H1 (cell line): ENCODE measurements around the gene ZFAND3. TPM values are rescaled to one million over a fixed set of nuclear protein-coding genes. Genes with fewer than 3 reads are reported as not detected.
A peak's percentile ranks its signal among the peaks of the same experiment; 100 is the strongest.

ENCODE experiments used
- CTCF ChIA-PET: fragments of 300-600 bp; sonication (Branson Sonifier 250); formaldehyde crosslinking; loops from one replicate; lab custom pipeline; 2021; ENCODE audit not compliant: partially characterized antibody; lab: Charles Lee
- POLR2A ChIA-PET: fragments of 300-600 bp; sonication (Branson Sonifier 250); formaldehyde crosslinking; loops from one replicate; lab custom pipeline; 2021; ENCODE audit warnings: inconsistent platforms; ENCODE audit not compliant: partially characterized antibody; lab: Charles Lee
- DNase-seq, 2 experiments: peaks; one replicate each; pipeline versions ENCODE4 v3.0.0 to v3.0.0-alpha.2; 2010 to 2022; ENCODE audit warnings: low spot score in 2 of 2, low read depth in 1 of 2, mixed read lengths in 1 of 2
- FAIRE-seq: peaks from 2 replicates; lab custom pipeline; 2011; peaks lifted over from hg19 to GRCh38; lab: Jason Lieb, UNC
- H2AFZ ChIP-seq: 2 replicates; pipeline ENCODE4 v1.8.1; 2012; ENCODE audit warnings: low read length, inconsistent platforms
- H2AK5ac ChIP-seq: 2 replicates; pipeline ENCODE4 v1.6.1; 2013; ENCODE audit warnings: low read depth, low read length
- H2BK120ac ChIP-seq: replicated peaks from 2 replicates; pipeline ENCODE3; 2013; ENCODE audit warnings: low read depth, low read length, inconsistent platforms
- H2BK12ac ChIP-seq: 2 replicates; pipeline ENCODE4 v1.6.1; 2013; ENCODE audit warnings: low read depth, low read length
- H2BK15ac ChIP-seq: 2 replicates; pipeline ENCODE4 v1.6.1; 2013; ENCODE audit warnings: low read length
- H2BK20ac ChIP-seq: 2 replicates; pipeline ENCODE4 v1.6.1; 2013; ENCODE audit warnings: low read length
- H2BK5ac ChIP-seq: 2 replicates; pipeline ENCODE4 v1.6.1; 2013; ENCODE audit warnings: low read depth, low read length
- H3K14ac ChIP-seq: 2 replicates; pipeline ENCODE4 v1.6.1; 2013; ENCODE audit warnings: inconsistent platforms; ENCODE audit not compliant: insufficient read length
- H3K18ac ChIP-seq: 2 replicates; pipeline ENCODE4 v1.6.1; 2013; ENCODE audit warnings: low read length; ENCODE audit errors: extremely low read depth
- H3K23ac ChIP-seq: 2 replicates; pipeline ENCODE4 v1.6.1; 2013; ENCODE audit warnings: inconsistent platforms; ENCODE audit not compliant: insufficient read length
- H3K23me2 ChIP-seq: 2 replicates; pipeline ENCODE4 v1.6.1; 2013; ENCODE audit warnings: low read depth, low read length
- H3K27ac ChIP-seq: 2 replicates; pipeline ENCODE4 v1.6.1; 2011; ENCODE audit warnings: low read depth, low read length, inconsistent platforms
- H3K27me3 ChIP-seq, 4 experiments: replicated peaks in 1 of 4; 1 replicate in 1 of 4; 2 replicates in 3 of 4; pipeline versions ENCODE4 v1.6.1 to v1.8.1; 2011 to 2013; ENCODE audit warnings: low read length in 3 of 4, mild to moderate bottlenecking in 3 of 4, inconsistent platforms in 2 of 4, mixed read lengths in 2 of 4, moderate library complexity in 1 of 4; ENCODE audit not compliant: control insufficient read depth in 3 of 4, insufficient read depth in 3 of 4; ENCODE audit errors: extremely low read depth in 1 of 4
- H3K36me3 ChIP-seq, 4 experiments: 2 replicates each; pipeline versions ENCODE4 v1.6.1 to v1.8.1; 2011 to 2013; ENCODE audit warnings: mild to moderate bottlenecking in 4 of 4, low read length in 3 of 4, moderate library complexity in 2 of 4, control low read depth in 1 of 4, inconsistent platforms in 1 of 4; ENCODE audit not compliant: insufficient read depth in 4 of 4, control insufficient read depth in 2 of 4
- H3K4ac ChIP-seq: replicated peaks from 2 replicates; pipeline ENCODE3; 2013; ENCODE audit warnings: low read length, low read depth, mixed read lengths, inconsistent platforms; ENCODE audit not compliant: insufficient read length
- H3K4me1 ChIP-seq, 4 experiments: replicated peaks in 1 of 4; 1 replicate in 1 of 4; 2 replicates in 3 of 4; pipeline versions ENCODE4 v1.6.1 to v1.8.1; 2011 to 2013; ENCODE audit warnings: low read length in 3 of 4, inconsistent platforms in 2 of 4, mixed read lengths in 1 of 4; ENCODE audit not compliant: insufficient read depth in 4 of 4, control insufficient read depth in 3 of 4
- H3K4me2 ChIP-seq, 2 experiments: 2 replicates each; pipeline versions ENCODE4 v1.6.1 to v1.8.1; 2011 to 2013; ENCODE audit warnings: low read depth in 2 of 2, low read length in 2 of 2, control low read depth in 1 of 2, inconsistent platforms in 1 of 2, mild to moderate bottlenecking in 1 of 2; ENCODE audit not compliant: insufficient read depth in 1 of 2
- H3K4me3 ChIP-seq, 4 experiments: fragments of 200-600, 300-600 bp in 1 of 4; sonication (generic), shearing (Covaris generic), sonication (Bioruptor Twin) in 1 of 4; 2 replicates each; pipeline versions ENCODE4 v1.5.1 to v1.8.1; 2011 to 2016; ENCODE audit warnings: low read length in 4 of 4, low read depth in 3 of 4, control low read depth in 2 of 4, inconsistent platforms in 2 of 4, mild to moderate bottlenecking in 2 of 4, mixed read lengths in 1 of 4, moderate library complexity in 1 of 4; ENCODE audit not compliant: insufficient read depth in 2 of 4; ENCODE audit errors: extremely low read depth in 1 of 4
- H3K56ac ChIP-seq: replicated peaks from 2 replicates; pipeline ENCODE3; 2013; ENCODE audit warnings: low read depth, mild to moderate bottlenecking, mixed read lengths, low read length, inconsistent platforms; ENCODE audit not compliant: insufficient read length
- H3K79me1 ChIP-seq: 2 replicates; pipeline ENCODE4 v1.6.1; 2013; ENCODE audit warnings: low read depth, low read length, control low read depth
- H3K79me2 ChIP-seq, 2 experiments: 2 replicates each; pipeline versions ENCODE4 v1.6.1 to v1.8.1; 2012 to 2013; ENCODE audit warnings: low read length in 2 of 2, mild to moderate bottlenecking in 2 of 2, inconsistent platforms in 1 of 2; ENCODE audit not compliant: insufficient read depth in 2 of 2, control insufficient read depth in 1 of 2
- H3K9ac ChIP-seq, 4 experiments: replicated peaks in 1 of 4; 1 replicate in 1 of 4; 2 replicates in 3 of 4; pipeline versions ENCODE4 v1.6.1 to v1.8.1; 2011 to 2013; ENCODE audit warnings: low read depth in 3 of 4, low read length in 3 of 4, control low read depth in 2 of 4, mild to moderate bottlenecking in 2 of 4, moderate library complexity in 2 of 4, inconsistent platforms in 1 of 4; ENCODE audit errors: extremely low read depth in 1 of 4
- H3K9me3 ChIP-seq, 2 experiments: 2 replicates each; pipeline versions ENCODE4 v1.6.1 to v1.8.1; 2012 to 2013; ENCODE audit warnings: mild to moderate bottlenecking in 2 of 2, moderate library complexity in 2 of 2, control low read depth in 1 of 2, inconsistent platforms in 1 of 2, low read depth in 1 of 2, low read length in 1 of 2, mixed read lengths in 1 of 2; ENCODE audit not compliant: insufficient read depth in 2 of 2
- H4K20me1 ChIP-seq, 2 experiments: replicated peaks in 1 of 2; 2 replicates each; pipeline versions ENCODE3 to v1.8.1; 2011 to 2013; ENCODE audit warnings: inconsistent platforms in 2 of 2, low read length in 2 of 2, mild to moderate bottlenecking in 1 of 2; ENCODE audit not compliant: insufficient read depth in 2 of 2, control insufficient read depth in 1 of 2
- H4K5ac ChIP-seq: 2 replicates; pipeline ENCODE4 v1.6.1; 2013; ENCODE audit warnings: low read length, low read depth, mixed read lengths, inconsistent platforms; ENCODE audit not compliant: insufficient read length
- H4K8ac ChIP-seq: 2 replicates; pipeline ENCODE4 v1.8.0; 2013; ENCODE audit warnings: mild to moderate bottlenecking, moderate library complexity, low read length, inconsistent platforms; ENCODE audit not compliant: insufficient read depth; ENCODE audit errors: extremely low read depth
- H4K91ac ChIP-seq: replicated peaks from 2 replicates; pipeline ENCODE3; 2013; ENCODE audit warnings: low read length, mixed read lengths, inconsistent platforms; ENCODE audit not compliant: insufficient read length
- ATF3 ChIP-seq: IDR thresholded peaks from 2 replicates; pipeline ENCODE4 v1.6.1; 2011; ENCODE audit warnings: low read depth, mild to moderate bottlenecking, low read length; ENCODE audit not compliant: insufficient read depth
- CEBPB ChIP-seq: IDR thresholded peaks from 2 replicates; pipeline ENCODE4 v1.6.1; 2012; ENCODE audit warnings: low read depth, low read length
- CTBP2 ChIP-seq: IDR thresholded peaks from 2 replicates; pipeline ENCODE4 v1.7.0; 2011; ENCODE audit warnings: borderline replicate concordance, mild to moderate bottlenecking, moderate library complexity, mixed read lengths, low read length; ENCODE audit not compliant: insufficient read depth, insufficient read length
- GTF2F1 ChIP-seq: IDR thresholded peaks from 2 replicates; pipeline ENCODE4 v1.6.1; 2012; ENCODE audit warnings: low read depth, low read length, improper control_type of control experiment, borderline replicate concordance
- JUN ChIP-seq: IDR thresholded peaks from 2 replicates; pipeline ENCODE4 v1.6.1; 2011; ENCODE audit warnings: low read depth, mild to moderate bottlenecking, improper control_type of control experiment, low read length
- PHF8 ChIP-seq: fragments of 200-600 bp; sonication (generic); conservative IDR thresholded peaks from 2 replicates; pipeline ENCODE4 v1.7.1; 2012; ENCODE audit warnings: low read depth, mild to moderate bottlenecking, inconsistent platforms, low read length, moderate library complexity
- RAD21 ChIP-seq, 2 experiments: IDR thresholded peaks in 1 of 2; conservative IDR thresholded peaks in 1 of 2; 2 replicates each; pipeline ENCODE4 v1.6.1; 2011; ENCODE audit warnings: low read depth in 2 of 2, low read length in 2 of 2, improper control_type of control experiment in 1 of 2, inconsistent platforms in 1 of 2, mild to moderate bottlenecking in 1 of 2, moderate library complexity in 1 of 2
- RFX5 ChIP-seq: IDR thresholded peaks from 2 replicates; pipeline ENCODE4 v1.6.1; 2011; ENCODE audit warnings: low read depth, low read length, improper control_type of control experiment, borderline replicate concordance
- TBP ChIP-seq: IDR thresholded peaks from 2 replicates; pipeline ENCODE4 v1.6.1; 2011; ENCODE audit warnings: low read depth, low read length, improper control_type of control experiment
- TCF12 ChIP-seq: IDR thresholded peaks from 2 replicates; pipeline ENCODE4 v1.6.1; 2011; ENCODE audit warnings: low read depth, mild to moderate bottlenecking, low read length
- USF2 ChIP-seq: IDR thresholded peaks from 2 replicates; pipeline ENCODE4 v1.6.1; 2011; ENCODE audit warnings: low read length, improper control_type of control experiment
- YY1 ChIP-seq: IDR thresholded peaks from 2 replicates; pipeline ENCODE4 v1.6.1; 2011; ENCODE audit warnings: low read depth, mild to moderate bottlenecking, low read length
- WGBS, 2 experiments: shearing (Covaris generic) in 1 of 2; methylation state at CpG; one replicate each; pipeline versions ENCODE4 v1.1.6 to v1.1.7; 2013 to 2015; ENCODE audit warnings: low lambda C conversion rate in 2 of 2, mixed read lengths in 2 of 2, inconsistent platforms in 1 of 2, low coverage in 1 of 2, missing lambda C conversion rate in 1 of 2; ENCODE audit not compliant: insufficient replicate concordance in 2 of 2, insufficient coverage in 1 of 2, insufficient read length in 1 of 2; ENCODE audit errors: extremely low coverage in 1 of 2, missing lambda C conversion rate in 1 of 2; 5-methylcytosine and 5-hydroxymethylcytosine counted together
- polyA plus RNA-seq, 7 experiments: library from polyadenylated mRNA; depleted of rRNA in 3 of 7; stranded (reverse) in 5 of 7; unstranded in 2 of 7; fragments of >200 nt in 5 of 7; fragments of 200-250 nt in 2 of 7; gene quantifications; 1 replicate in 5 of 7; 2 replicates in 1 of 7; 4 replicates in 1 of 7; pipeline versions ENCODE4 v1.2.1 to v1.2.3, GENCODE V29; 2011 to 2013; ENCODE audit warnings: missing spikeins in 2 of 7, mixed read lengths in 2 of 7
- total RNA-seq: library from RNA; stranded (reverse); fragmentation: NEBNext Ultra II Directional; extraction: Animal tissue kit (Norgen Biotek cat#: 25700); gene quantifications from 2 replicates; pipeline ENCODE4 v1.2.1, GENCODE V29; 2021

Gene ZFAND3
- total and polyA plus RNA-seq, 2 of the 8 experiments (the other 6 are each of a cell fraction or from before 2014, with no cell fraction given) = 13.0 to 51.3 TPM

GRCh38 chr6:37956711-37957275 is 137.3 kb downstream of the ZFAND3 start:
- H3K4me3 ChIP-seq = no peak overlapping the region
- H2BK20ac ChIP-seq = no peak overlapping the region
- no peak overlapping the region for H4K91ac ChIP-seq
- FAIRE-seq (peak; percentile 66), DNase-seq (no peak)
- no peak overlapping the region for H3K18ac ChIP-seq
- H2AK5ac ChIP-seq = no peak overlapping the region
- H3K27ac ChIP-seq = no peak overlapping the region
- H3K9me3 ChIP-seq = no peaks in the 10 kb centered on the region
- H3K4me1 ChIP-seq = peaks cover 0 to 3% (median 1%) of the 10 kb centered on the region in 4 experiments; a peak in 2 of 7 replicates
- POLR2A ChIA-PET = no interaction called here
- no peaks in the 10 kb centered on the region for H3K36me3 ChIP-seq
- no peak overlapping the region for H2BK5ac ChIP-seq
- no peaks in the 10 kb centered on the region for H3K27me3 ChIP-seq
- no peak overlapping the region for H2BK12ac ChIP-seq
- H4K5ac ChIP-seq = no peak overlapping the region
- H3K4me2 ChIP-seq = no peak overlapping the region
- no peak overlapping the region for H3K9ac ChIP-seq
- H3K4ac ChIP-seq = no peak overlapping the region
- H3K14ac ChIP-seq = no peak overlapping the region
- H3K56ac ChIP-seq = no peak overlapping the region
- no peak overlapping the region for H2AFZ ChIP-seq
- WGBS, 2 experiments = 75% methylated on average over 5 of the region's 5 CpGs; no CpG with 5 or more reads in 1 of the 2 experiments
- peaks cover 11% of the 10 kb centered on the region for H3K79me1 ChIP-seq
- H2BK120ac ChIP-seq = no peak overlapping the region
- no peaks in the 10 kb centered on the region for H3K23me2 ChIP-seq
- no peak overlapping the region for H2BK15ac ChIP-seq
- peaks cover 3 to 5% of the 10 kb centered on the region in 2 experiments for H4K20me1 ChIP-seq
- no peak overlapping the region for H3K23ac ChIP-seq
- peaks cover 0 to 58% of the 10 kb centered on the region in 2 experiments; a peak in 2 of 4 replicates for H3K79me2 ChIP-seq
- H4K8ac ChIP-seq = no peak overlapping the region
- CTCF ChIA-PET = no interaction called here
- TF ChIP-seq PHF8 = no peak
- TF ChIP-seq ATF3 = no peak
- TF ChIP-seq CTBP2 = no peak
- no peak for TF ChIP-seq TCF12
- TF ChIP-seq CEBPB = no peak
- no peak for TF ChIP-seq GTF2F1
- TF ChIP-seq RAD21 (IDR thresholded peaks at IDR 0.05 in 1 of 2, conservative IDR thresholded peaks at IDR 0.05 in 1 of 2; ENCODE audit: low read depth in 2 of 2, low read length in 2 of 2) = no peak
- TF ChIP-seq TBP = no peak
- TF ChIP-seq YY1 = no peak
- TF ChIP-seq RFX5 = no peak
- no peak for TF ChIP-seq USF2
- no peak for TF ChIP-seq JUN
